ENCODE data around the gene NCF4. TPM values are rescaled to one million over a fixed set of nuclear protein-coding genes. Genes with fewer than 3 reads are reported as not detected.

The NCF4 gene
- total RNA-seq, 1 experiment from 2014 or later = not detected

GRCh38 chr22:36839356-36840073 lies 21.3 kb upstream of the NCF4 start:
- no CpG with 5 or more reads among the region's 10 CpGs for WGBS (ENCODE audit: extremely low coverage, insufficient read length, low lambda C conversion rate)

More at GRCh38 chr22:36839356-36840073, 21.3 kb upstream of the NCF4 start:
- Mint-ChIP-seq H3K27me3 (ENCODE audit: low read depth) (peaks cover 48% of the 10 kb centered on the region), H3K36me3 (ENCODE audit: insufficient read depth in 1 of 3, low read depth in 3 of 3) (peaks cover 0 to 7% (median 5%) of the 10 kb centered on the region in 3 experiments; a peak in 4 of 7 replicates), H3K27ac (no peak overlapping the region; a peak in 1 of 7 replicates), H3K4me3 (no peak overlapping the region), H3K9me3 (peaks cover 14 to 17% of the 10 kb centered on the region in 2 experiments), H3K4me1 (no peaks in the 10 kb centered on the region)
- H3K9ac ChIP-seq (ENCODE audit: extremely low read depth, insufficient read length, low read length) = no peak overlapping the region
- no peak overlapping the region for H4K8ac ChIP-seq (replicated peaks; ENCODE audit: insufficient read length, low read depth, low read length)
- H4K91ac ChIP-seq (ENCODE audit: insufficient read length, low read depth, low read length) = no peak overlapping the region
- H3K14ac ChIP-seq (ENCODE audit: insufficient read depth, low read length) = no peak overlapping the region
- H2BK12ac ChIP-seq (ENCODE audit: insufficient read length, low read depth, low read length) = no peak overlapping the region
- no peak overlapping the region for H3K27ac ChIP-seq (ENCODE audit: insufficient read length, low read depth, low read length)
- no peak overlapping the region for H3K4me2 ChIP-seq (ENCODE audit: insufficient read depth, insufficient read length, low read length)
- no peak overlapping the region for H2AK5ac ChIP-seq (ENCODE audit: insufficient read length, low read length)
- H3K79me2 ChIP-seq (ENCODE audit: insufficient read depth, low read length) = no peaks in the 10 kb centered on the region
- no peak overlapping the region for H3K23ac ChIP-seq (ENCODE audit: insufficient read length, low read depth, low read length)
- no peaks in the 10 kb centered on the region for H3K23me2 ChIP-seq (ENCODE audit: insufficient read length, low read depth, low read length, poor library complexity, severe bottlenecking)
- H2BK15ac ChIP-seq (ENCODE audit: low read depth, low read length) = no peak overlapping the region
- H2AFZ ChIP-seq (ENCODE audit: low read length) = no peak overlapping the region
- no peaks in the 10 kb centered on the region for H3K79me1 ChIP-seq (ENCODE audit: insufficient read depth, low read depth, low read length, poor library complexity, severe bottlenecking)
- TF ChIP-seq CTCF (conservative IDR thresholded peaks at IDR 0.05) = no peak
- H4K20me1 ChIP-seq (ENCODE audit: control insufficient read depth, insufficient read depth, insufficient read length) = no peaks in the 10 kb centered on the region
- H3K18ac ChIP-seq (ENCODE audit: insufficient read length, low read depth, low read length) = no peak overlapping the region
- DNase-seq = no peak
- H2BK120ac ChIP-seq (ENCODE audit: low read depth, low read length, poor library complexity, severe bottlenecking) = no peak overlapping the region
- no peak overlapping the region for H3K56ac ChIP-seq (ENCODE audit: insufficient read length, low read depth, low read length)
- no peak overlapping the region for H3K4ac ChIP-seq (ENCODE audit: low read depth, low read length)
- H4K5ac ChIP-seq (ENCODE audit: insufficient read length, low read depth, low read length) = no peak overlapping the region
- no peaks in the 10 kb centered on the region; the same call in 1 of the 2 replicates for H3K27me3 ChIP-seq (ENCODE audit: insufficient read depth, low read length)
- no peaks in the 10 kb centered on the region for H3K4me1 ChIP-seq (ENCODE audit: insufficient read depth, low read length)
- H3K9me3 ChIP-seq (ENCODE audit: control insufficient read depth, low read depth, low read length) = no peaks in the 10 kb centered on the region
- H3T11ph ChIP-seq (ENCODE audit: low read length) = no peak overlapping the region
- H2BK20ac ChIP-seq (ENCODE audit: low read depth, low read length, poor library complexity, severe bottlenecking) = no peak overlapping the region
- H2BK5ac ChIP-seq (ENCODE audit: insufficient read length, low read length) = no peak overlapping the region
